Activated CD4-positive, CD25-positive, alpha-beta regulatory T cell treated with anti-CD3 and anti-CD28 coated beads, Interleukin-2, amount 50 U/mL, for 24 hours (primary cell): ENCODE results near the gene PRKN.

ENCODE experiments used
- ATAC-seq, 2 donors: fragments of 150-1000 bp; cut with Tn5 transposase; one replicate each; pipeline ENCODE4 v1.10.0; 2021; ENCODE audit warnings: mild to moderate bottlenecking in 1 of 2, moderate library complexity in 1 of 2

PRKN gene

DNA sequence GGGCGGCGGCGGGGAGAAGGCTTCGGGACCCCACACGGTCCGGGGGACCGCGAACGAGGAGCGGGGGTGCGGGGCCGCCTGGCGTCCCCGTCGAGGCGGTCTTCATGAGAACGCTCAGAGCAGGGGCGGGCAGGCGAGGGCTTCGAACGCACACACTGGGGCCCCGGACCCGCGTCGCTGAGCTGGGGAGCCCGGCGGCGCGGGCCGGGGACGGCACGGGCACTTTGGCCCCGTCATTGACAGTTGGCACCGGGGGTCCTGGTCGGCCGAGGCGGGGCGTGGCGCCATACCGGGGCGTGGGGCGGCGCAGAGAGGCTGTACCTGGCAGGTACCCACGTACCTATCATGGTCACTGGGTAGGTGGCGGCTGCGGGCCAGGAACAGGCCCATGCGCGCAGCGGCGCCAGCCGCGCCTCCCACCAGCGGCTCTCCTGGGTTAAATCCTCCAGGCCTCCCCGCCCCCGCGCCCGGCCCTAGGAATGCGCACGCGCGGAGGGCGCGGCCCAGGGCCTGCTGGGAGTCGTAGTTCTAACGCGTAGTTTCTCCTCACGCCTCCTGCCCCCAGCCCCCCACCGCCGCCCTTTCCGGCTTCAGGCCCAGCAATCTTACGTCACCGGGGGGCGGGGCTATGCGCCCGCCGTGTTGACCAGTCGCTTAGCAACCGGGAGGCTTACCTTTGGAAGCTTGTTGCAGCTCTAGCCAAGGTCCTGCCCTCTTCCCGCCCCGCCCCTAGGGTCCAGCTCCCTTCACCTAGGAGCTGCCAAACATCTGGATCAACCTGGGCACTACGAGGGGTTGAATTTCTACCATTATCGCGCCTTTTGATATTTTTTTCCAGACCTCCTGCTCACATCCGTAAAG, at the start of gene PRKN, which contains the start of gene PACRG:
PRKN (minus strand) TSS at position 445 of the 861 bp plus-strand sequence.
PACRG (plus strand) TSS at position 653 of the 861 bp plus-strand sequence.
- peak; percentile 94 to 96 for ATAC-seq

- no peak for ATAC-seq
Measured at GRCh38 chr6:162777091-162777490, 49.5 kb upstream of the PRKN start.

DNA sequence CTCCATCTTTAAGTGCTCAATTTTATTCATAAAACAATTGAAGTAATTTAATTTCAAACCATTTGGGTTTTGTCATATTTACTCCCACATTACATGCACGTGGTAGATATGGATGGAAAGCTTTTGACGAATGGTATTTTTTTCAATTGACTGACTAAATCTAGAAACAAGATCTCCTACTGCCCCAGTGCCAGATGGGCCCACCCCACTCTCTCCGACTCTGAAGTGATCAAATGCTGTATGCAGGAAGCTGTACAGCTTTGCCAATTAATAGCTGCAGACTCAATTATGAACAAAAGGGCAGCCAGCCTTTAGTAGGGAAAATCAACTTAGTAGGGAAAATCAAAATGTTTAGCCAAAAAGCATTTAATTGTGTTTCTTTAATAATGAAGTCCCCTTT, 46.4 kb upstream of the PRKN start:
- ATAC-seq = no peak

- no peak for ATAC-seq
Measured at GRCh38 chr6:162772466-162772865, 44.9 kb upstream of the PRKN start.

DNA sequence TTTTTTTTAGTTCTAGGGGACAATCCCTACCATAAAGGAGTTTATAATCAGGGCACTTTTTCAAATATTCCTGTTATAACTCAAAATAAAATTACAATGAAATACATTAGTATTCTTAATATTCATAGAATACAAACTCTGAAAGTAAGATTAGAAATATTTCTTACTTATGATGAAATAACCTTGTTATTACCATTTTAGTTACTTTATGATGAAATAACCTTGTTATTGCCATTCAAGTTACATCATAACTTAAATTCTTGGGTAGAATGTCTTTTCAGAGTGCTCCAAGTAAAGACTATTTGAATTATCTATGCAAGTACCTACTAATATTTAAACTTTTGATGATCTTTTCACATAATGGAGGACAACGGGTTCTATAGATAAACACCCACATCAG, 43.4 kb upstream of the PRKN start:
- ATAC-seq = no peak

- no peak for ATAC-seq
Measured at GRCh38 chr6:162770136-162770535, 42.6 kb upstream of the PRKN start.

DNA sequence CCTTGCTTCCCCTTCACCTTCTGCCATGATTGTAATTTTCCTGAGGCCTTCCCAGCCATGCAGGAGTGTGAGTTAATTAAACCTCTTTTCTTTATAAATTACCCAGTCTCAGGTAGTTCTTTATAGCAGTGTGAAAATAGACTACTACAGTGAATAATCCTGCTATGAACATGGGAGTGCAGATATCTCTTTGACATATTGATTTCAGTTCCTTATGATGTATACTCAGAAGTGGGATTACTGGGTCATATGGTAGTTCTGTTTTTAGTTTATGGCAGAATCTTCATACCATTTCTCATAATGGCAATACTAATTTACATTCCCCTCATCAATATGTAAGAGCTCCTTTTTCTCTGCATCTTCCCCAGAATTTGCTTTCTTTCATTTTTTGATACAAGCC, 26.2 kb upstream of the PRKN start:
- no peak for ATAC-seq

DNA sequence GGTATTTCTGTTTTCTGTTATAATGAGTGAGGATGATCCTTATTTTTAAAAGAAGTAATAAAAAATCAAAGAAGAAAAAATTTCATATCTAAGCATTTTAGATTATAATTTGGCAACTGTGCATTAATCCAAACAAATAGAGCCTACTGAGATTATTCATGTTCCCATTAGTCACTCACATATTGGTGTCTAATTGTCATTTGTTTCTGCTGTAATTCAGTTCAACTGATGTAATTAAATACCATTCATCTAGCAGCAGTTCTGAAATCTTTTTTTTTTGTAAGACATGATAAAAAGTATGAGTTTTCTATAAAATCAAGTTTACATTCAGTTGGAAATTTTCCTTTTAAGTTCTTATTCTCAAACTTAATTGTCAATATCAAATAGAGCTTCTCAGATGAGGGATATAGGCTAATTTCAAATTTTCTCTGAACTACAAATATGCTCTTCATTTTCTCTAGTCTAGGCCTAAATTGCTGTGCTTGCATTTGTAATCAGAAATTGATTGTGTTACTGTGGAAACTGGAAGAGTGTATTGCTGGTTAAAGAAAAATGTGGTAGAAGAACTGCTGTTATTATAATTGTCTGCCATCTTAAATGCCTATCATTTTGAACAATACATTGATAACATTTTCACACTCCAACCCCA, 23.8 kb upstream of the PRKN start:
- no peak for ATAC-seq

DNA sequence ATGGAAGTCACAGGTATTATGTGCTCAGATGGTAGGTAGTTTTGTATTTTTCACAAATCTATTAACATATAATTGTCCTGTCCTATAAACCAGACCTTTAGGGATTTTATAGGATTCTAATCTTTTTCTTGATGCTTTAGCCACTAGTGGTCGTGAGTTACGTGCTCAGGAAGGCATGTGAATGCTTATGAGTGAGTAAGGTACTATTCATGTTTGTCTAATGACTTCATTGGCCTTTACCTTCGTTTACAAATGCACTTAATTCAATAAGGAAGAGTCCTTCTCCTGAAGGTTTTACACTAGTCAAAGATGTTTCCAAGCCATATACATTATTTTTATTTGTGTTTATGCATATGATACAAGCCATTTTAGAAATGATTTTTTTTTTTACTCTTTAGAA, 23.2 kb upstream of the PRKN start:
- no peak for ATAC-seq

DNA sequence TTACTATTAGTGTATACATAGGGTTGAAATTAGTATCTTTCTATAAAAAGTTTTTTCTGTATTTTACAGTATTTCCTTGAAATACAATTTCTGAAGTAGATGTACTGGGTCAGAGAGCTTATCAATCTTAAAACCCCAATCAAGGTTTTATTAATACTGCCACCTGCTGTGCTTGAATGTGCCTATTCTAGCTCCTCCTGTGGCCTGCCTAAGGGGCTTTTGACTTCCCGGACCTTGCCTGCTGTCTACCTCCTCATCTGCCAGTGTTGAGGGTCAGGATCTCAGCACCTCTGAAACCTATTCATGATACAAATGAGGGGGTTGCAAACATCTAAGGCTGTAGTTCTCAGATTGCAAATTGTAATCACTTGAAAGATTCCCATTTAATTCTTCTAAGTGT, 9.4 kb upstream of the PRKN start:
- no peak for ATAC-seq

DNA sequence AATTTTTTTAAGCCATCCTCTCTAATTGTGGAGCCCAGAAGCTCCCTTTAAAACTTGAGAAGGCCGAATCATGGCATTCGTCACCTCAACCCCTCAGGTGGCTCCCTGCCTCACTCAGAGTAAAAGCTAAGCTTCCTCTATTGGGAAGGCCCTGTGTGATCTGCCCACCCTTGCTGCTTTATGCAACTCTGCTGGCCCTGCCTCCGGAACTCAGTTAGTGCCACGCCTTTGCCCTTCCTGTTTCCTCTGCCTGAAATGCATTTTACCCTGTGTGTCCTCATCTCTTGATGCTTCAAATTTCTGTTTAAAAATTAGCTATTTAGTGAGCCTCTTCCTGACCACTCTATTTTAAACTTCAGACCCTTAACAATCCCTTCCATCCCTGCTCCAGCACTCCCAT, 5.9 kb upstream of the PRKN start:
- ATAC-seq = no peak

- ATAC-seq = no peak
Measured at GRCh38 chr6:162730502-162730901, 2.9 kb upstream of the PRKN start.

DNA sequence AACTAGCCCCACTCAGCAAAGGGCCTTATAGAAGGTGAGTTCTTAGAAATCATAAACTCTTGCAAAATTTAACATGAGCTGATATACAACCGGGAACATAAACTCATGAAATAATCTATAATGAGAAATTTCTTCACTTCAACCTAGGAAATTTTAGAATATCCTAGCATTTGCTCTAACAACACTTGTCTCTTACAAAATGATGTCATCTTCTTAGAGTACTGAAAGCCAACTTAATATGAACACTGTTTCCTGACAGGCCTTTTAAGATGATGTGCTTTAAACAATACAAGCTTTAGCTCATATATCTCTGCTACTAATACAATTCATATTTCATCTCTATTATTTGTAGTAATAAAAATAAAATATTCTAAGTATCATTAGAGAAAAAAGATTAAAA, 1.1 kb upstream of the PRKN start:
- ATAC-seq = no peak

DNA sequence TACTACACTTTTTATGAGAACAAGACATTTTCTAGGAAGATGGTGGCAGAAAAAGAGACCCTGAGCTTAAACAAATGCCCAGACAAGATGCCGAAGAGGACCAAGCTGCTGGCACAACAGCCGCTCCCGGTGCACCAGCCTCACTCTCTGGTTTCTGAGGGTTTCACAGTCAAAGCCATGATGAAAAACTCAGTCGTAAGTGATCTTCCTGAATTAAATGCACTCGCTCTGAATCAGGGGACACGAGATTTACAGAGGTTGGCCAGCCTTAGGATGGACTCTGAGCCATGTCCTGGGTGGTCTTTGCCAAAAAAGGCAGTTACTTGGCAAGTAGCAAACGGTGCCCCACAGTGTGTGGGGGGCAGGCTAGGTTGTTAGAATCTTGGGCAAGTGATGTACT, 631 bp upstream of the PRKN start:
- no peak for ATAC-seq

DNA sequence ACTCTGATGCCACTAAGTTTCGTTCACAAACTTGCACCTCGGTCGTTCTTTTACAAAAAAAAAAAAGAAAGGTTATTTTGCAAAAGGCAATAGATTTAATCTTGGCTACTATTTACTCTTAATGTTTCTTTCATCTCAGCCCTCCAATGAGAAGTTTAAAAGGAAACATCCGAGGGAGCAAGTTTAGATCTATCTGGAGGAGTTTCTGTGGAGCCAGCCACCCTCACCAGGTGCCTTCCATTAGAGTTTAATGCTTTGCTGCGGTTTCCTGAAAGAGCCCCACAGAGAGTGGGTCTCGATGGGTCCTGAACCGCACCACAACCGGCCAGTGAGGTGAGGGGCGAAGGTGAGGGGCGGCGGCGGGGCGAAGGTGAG, 632 bp downstream of the PRKN start:
- peak in 1 of 2 donors; percentile 0 for ATAC-seq

GRCh38 chr6:162722633-162723032, 4.9 kb downstream of the PRKN start:
- no peak for ATAC-seq

DNA sequence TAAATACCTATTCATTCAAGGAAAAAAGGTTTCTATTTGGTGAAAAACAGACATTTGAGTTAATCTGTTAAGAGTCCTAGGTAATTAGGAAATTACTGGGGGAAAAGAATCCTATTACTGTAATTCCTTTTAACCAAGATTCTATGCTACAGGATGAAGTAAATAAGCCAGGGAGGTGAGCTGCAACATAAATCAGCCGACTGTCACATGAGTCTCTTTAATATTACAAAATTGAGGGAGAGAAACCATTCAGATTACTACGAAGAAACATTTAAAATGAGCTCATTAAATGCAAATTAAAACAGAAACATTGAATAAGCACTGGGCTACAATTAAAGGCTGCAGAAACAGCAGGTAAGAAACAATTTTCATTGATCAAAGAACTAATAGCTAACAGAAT, 5.3 kb downstream of the PRKN start:
- no peak for ATAC-seq

DNA sequence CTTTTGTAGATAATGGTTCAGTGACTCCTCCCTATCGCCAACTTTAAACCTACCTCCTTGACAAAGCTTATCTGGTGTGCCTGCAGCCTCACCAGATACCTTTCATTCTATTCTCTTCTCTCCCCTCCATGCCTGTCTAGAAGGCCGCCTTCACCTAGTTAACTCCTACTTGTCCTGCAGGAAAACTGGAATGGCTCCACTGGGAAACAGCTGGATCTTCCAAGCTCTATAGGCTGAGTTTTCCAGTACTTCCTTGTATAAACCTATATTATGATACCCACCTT, 6.2 kb downstream of the PRKN start:
- no peak for ATAC-seq

- ATAC-seq = no peak
Measured at GRCh38 chr6:162719528-162719927, 8.0 kb downstream of the PRKN start.

DNA sequence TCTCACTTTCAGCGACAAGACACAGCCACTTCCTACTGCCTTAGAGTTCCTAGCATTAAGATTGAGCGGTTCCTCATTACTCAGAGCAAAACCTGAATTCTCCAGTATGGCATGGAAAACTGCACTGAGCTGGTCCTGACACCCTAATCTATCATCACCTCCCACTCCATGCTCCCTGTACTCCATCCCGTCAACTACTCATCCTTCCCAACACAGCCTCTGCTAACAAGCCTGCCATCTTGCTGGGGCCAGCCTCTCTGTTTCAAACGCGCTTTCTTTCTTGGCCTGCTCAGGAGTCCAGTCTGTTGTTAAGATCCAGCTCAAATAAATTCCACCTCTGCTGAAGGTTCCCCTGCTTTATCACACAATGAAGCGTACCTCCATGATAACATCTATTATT, 12.0 kb downstream of the PRKN start:
- no peak for ATAC-seq

DNA sequence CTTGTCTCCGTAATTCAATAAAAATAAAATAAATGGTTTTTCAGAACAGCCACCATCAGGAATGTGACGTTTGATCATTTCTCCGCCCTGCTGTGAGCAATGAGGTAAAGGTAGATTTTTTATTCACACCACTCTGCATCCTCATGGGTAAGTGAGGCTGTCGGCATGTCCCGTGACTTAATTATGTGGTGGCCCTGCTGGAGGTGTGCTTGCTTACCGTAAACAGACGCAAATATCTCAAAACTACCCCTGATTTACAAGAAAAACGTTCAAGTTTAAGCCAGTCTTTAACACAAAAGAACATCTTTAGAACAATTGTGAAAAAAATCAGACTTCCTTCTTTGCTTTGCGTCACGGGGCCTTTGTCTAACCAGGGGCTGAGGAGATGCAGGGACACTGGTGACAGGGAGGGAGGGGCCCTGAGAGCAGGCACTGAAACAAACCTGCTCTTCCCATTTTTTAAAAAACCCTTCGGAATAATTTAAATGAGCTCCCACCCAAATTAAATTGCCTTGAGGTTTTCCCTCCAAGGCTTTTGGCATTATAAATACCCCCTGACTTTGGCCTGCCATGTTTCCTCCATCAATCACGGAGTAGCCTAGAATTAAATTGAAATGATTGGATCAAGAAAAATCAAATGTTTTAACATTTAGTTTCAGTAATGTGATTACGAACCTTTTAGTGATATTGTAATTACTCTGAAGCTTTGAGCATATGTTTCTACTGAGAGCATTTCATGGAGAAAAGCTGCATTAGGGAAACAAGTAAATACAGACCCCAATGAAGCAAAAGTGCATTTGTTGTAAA, 13.4 kb downstream of the PRKN start:
- no peak for ATAC-seq

- no peak for ATAC-seq
Measured at GRCh38 chr6:162712694-162713093, 14.9 kb downstream of the PRKN start.

DNA sequence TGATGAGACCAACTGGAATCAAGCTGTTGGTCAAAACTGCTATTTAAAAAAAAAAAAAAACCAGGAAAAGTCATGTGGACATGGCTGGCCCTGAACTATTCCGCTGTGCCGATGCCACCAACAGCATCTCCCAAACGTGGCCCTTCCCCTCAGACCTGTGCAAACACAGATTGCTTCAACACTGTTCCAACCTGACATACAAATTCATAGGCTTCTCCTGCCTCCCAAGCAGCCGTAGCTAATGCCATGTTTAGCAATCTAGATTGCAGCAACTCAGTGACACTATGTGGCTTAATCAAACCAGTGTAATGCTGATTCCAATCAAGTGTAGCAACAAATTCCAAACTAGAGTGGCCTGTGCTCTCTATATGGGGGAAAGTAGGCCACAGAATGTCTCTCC, 16.2 kb downstream of the PRKN start:
- no peak for ATAC-seq

- no peak for ATAC-seq
Measured at GRCh38 chr6:162710936-162711335, 16.6 kb downstream of the PRKN start.
